SU-DHL-6 (cell line): ENCODE measurements around the gene GSTT2.
"Not testable (repeated sequence)": the region's sequence is repeated elsewhere in the genome, so short reads cannot be mapped to it uniquely, and the experiment has no call there.

Experiments used
- H2AFZ ChIP-seq: fragments of 200-600 bp; sonication (generic); 2 replicates; pipeline ENCODE4 v1.6.1; 2014; ENCODE audit warnings: low read depth, mild to moderate bottlenecking, moderate library complexity, mixed read lengths, antibody characterized with exemption, low read length; ENCODE audit not compliant: severe bottlenecking
- H3F3A ChIP-seq: fragments of 200-600 bp; shearing (Covaris generic); 2 replicates; pipeline ENCODE4 v1.6.0; 2016; ENCODE audit warnings: antibody characterized with exemption, mild to moderate bottlenecking; ENCODE audit not compliant: insufficient read depth
- H3K27ac ChIP-seq: fragments of 200-600 bp; sonication (generic); 2 replicates; pipeline ENCODE4 v1.5.1; 2016; ENCODE audit warnings: low read depth, mild to moderate bottlenecking, low read length, moderate library complexity, mixed read lengths
- H3K27me3 ChIP-seq: fragments of 200-600 bp; sonication (generic), shearing (Covaris generic); 2 replicates; pipeline ENCODE4 v1.6.0; 2014; ENCODE audit warnings: mild to moderate bottlenecking, low read length
- H3K36me3 ChIP-seq: fragments of 200-600 bp; sonication (generic); 2 replicates; pipeline ENCODE4 v1.6.1; 2014; ENCODE audit warnings: mild to moderate bottlenecking, low read length, mixed read lengths
- H3K4me2 ChIP-seq: fragments of 300-600, 200-600 bp; shearing (Covaris generic), sonication (generic); 2 replicates; pipeline ENCODE4 v1.6.0; 2014; ENCODE audit warnings: low read length, low read depth, mild to moderate bottlenecking; ENCODE audit not compliant: poor library complexity, severe bottlenecking
- H3K4me3 ChIP-seq: fragments of 200-600 bp; sonication (generic); 2 replicates; pipeline ENCODE4 v1.5.1; 2014; ENCODE audit warnings: antibody characterized with exemption, low read length, mild to moderate bottlenecking, mixed read lengths; ENCODE audit not compliant: insufficient read depth, poor library complexity, severe bottlenecking
- H3K79me2 ChIP-seq: fragments of 200-600 bp; sonication (generic); 2 replicates; pipeline ENCODE4 v1.6.1; 2014; ENCODE audit warnings: mild to moderate bottlenecking, low read length, moderate library complexity; ENCODE audit not compliant: insufficient read depth
- H3K9ac ChIP-seq: fragments of 200-600 bp; sonication (generic); 2 replicates; pipeline ENCODE4 v1.7.0; 2014; ENCODE audit warnings: mild to moderate bottlenecking, low read length
- H3K9me2 ChIP-seq: fragments of 200-600 bp; sonication (generic); replicated peaks from 2 replicates; pipeline ENCODE4 v1.6.1; 2014; ENCODE audit warnings: low read length; ENCODE audit not compliant: insufficient read depth
- H3K9me3 ChIP-seq: fragments of 200-600 bp; sonication (generic); 2 replicates; pipeline ENCODE4 v1.6.1; 2014; ENCODE audit warnings: low read length, mixed read lengths; ENCODE audit not compliant: insufficient read depth
- H4K20me1 ChIP-seq: fragments of 200-600 bp; sonication (generic); 2 replicates; pipeline ENCODE4 v1.6.1; 2014; ENCODE audit warnings: low read depth, mild to moderate bottlenecking, antibody characterized with exemption, low read length, moderate library complexity, mixed read lengths

The GSTT2 gene

GRCh38 chr22:23951383-23951782 lies 28.6 kb upstream of the GSTT2 start:
- not testable (repeated sequence) for H3F3A ChIP-seq, H3K9me2 ChIP-seq, H2AFZ ChIP-seq, H4K20me1 ChIP-seq, H3K27me3 ChIP-seq, H3K4me3 ChIP-seq, H3K36me3 ChIP-seq, H3K27ac ChIP-seq, H3K9me3 ChIP-seq, H3K4me2 ChIP-seq, H3K9ac ChIP-seq, H3K79me2 ChIP-seq

GRCh38 chr22:23952794-23953405 lies 27.0 kb upstream of the GSTT2 start:
- not testable (repeated sequence) for H4K20me1 ChIP-seq

GRCh38 chr22:23953485-23953884 lies 26.4 kb upstream of the GSTT2 start:
- not testable (repeated sequence) for H2AFZ ChIP-seq, H3K4me2 ChIP-seq, H3K4me3 ChIP-seq, H3K36me3 ChIP-seq, H3K27ac ChIP-seq, H3K79me2 ChIP-seq, H3K27me3 ChIP-seq, H3K9me3 ChIP-seq, H4K20me1 ChIP-seq, H3F3A ChIP-seq, H3K9me2 ChIP-seq, H3K9ac ChIP-seq

More at GRCh38 chr22:23952794-23953405, 27.0 kb upstream of the GSTT2 start:
- not testable (repeated sequence) for H3K9me2 ChIP-seq, H3K9ac ChIP-seq, H3K9me3 ChIP-seq, H3F3A ChIP-seq, H3K36me3 ChIP-seq, H3K27ac ChIP-seq, H3K4me3 ChIP-seq, H3K79me2 ChIP-seq, H3K4me2 ChIP-seq, H3K27me3 ChIP-seq, H2AFZ ChIP-seq

- H3K9me3 ChIP-seq, H3K9me2 ChIP-seq, H3K79me2 ChIP-seq, H3K36me3 ChIP-seq, H3K4me3 ChIP-seq, H4K20me1 ChIP-seq, H3K27ac ChIP-seq, H2AFZ ChIP-seq, H3K27me3 ChIP-seq, H3F3A ChIP-seq, H3K4me2 ChIP-seq, H3K9ac ChIP-seq: not testable (repeated sequence)
These were observed 25.5 kb upstream of the GSTT2 start for GRCh38 chr22:23954193-23954990.

GRCh38 chr22:23954991-23955305 lies 25.0 kb upstream of the GSTT2 start:
- not testable (repeated sequence) for H3K27ac ChIP-seq, H3K27me3 ChIP-seq, H3K79me2 ChIP-seq, H3F3A ChIP-seq, H3K9ac ChIP-seq, H3K4me3 ChIP-seq, H4K20me1 ChIP-seq, H3K9me2 ChIP-seq, H3K9me3 ChIP-seq, H3K36me3 ChIP-seq, H3K4me2 ChIP-seq, H2AFZ ChIP-seq

- H3K4me2 ChIP-seq, H3K9me2 ChIP-seq, H3K27me3 ChIP-seq, H2AFZ ChIP-seq, H3K9me3 ChIP-seq, H4K20me1 ChIP-seq, H3K79me2 ChIP-seq, H3K9ac ChIP-seq, H3F3A ChIP-seq, H3K4me3 ChIP-seq, H3K36me3 ChIP-seq, H3K27ac ChIP-seq: not testable (repeated sequence)
These were observed 24.0 kb upstream of the GSTT2 start for GRCh38 chr22:23955886-23956285.
